RCC 7860 (cell line): ENCODE measurements around the gene PEX3.
"Not testable (repeated sequence)": the region's sequence is repeated elsewhere in the genome, so short reads cannot be mapped to it uniquely, and the experiment has no call there.

Source experiments
- DNase-seq: peaks from one replicate; pipeline ENCODE4 v3.0.0-alpha.2; 2015; ENCODE audit warnings: low spot score
- FAIRE-seq: peaks from 2 replicates; lab custom pipeline; 2012; peaks lifted over from hg19 to GRCh38; lab: Jason Lieb, UNC

The PEX3 gene

DNA sequence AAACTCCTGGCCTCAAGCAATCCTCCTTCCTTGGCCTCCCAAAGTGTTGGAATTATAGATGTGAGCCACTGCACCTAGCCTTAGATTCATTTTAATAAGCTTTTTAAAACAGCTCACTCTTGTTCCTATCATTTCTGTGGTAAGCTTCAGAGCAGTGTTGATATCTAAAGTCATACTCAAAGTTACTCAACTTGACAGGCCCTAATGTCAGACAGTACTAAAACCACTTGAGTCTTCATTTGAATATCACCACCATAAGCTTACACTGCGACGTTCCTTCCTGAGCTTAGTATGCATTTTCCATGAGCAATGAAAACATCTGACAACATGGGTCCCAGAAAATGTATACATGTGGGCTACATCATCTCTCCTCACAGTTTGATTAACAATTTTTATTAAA, 54.9 kb downstream of the PEX3 start:
- no peak for DNase-seq
- FAIRE-seq = no peak

DNA sequence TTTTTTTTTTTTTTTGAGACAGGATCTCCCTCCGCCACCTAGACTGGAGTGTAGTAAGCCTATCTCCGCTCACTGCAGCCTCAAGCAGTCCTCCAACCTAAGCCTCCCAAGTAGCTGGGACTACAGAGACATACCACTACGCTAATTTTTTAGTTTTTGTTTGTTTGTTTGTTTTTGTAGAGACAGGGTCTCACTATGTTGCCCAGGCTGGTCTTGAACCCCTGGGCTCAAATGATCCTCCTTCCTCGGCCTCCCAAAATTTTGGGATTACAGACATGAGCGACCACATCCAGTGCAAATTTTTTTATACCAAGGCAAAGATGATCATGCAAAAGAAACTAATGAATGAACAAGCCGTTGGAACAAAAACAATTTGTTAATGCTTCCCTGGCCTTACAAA, 55.6 kb downstream of the PEX3 start:
- DNase-seq (no peak), FAIRE-seq (no peak)

DNA sequence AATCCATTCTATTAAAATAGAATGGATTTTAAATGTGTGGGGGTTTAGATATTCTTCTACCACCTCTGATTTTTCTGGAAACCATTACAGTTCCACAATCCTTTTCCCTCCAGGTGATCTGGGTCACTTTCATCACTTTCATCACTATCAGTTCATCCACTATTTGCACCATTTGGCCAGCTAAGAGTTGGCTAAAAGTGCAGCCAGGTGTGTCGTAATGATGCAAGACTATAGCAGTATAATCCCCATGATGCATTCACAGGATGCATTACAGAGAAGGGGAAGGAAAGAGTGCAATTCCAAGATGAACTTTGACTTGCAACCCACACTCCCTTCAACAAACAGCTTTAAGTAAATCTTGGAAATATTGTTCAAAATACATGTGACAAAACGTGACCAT, 56.0 kb downstream of the PEX3 start:
- FAIRE-seq (no peak), DNase-seq (no peak)

DNA sequence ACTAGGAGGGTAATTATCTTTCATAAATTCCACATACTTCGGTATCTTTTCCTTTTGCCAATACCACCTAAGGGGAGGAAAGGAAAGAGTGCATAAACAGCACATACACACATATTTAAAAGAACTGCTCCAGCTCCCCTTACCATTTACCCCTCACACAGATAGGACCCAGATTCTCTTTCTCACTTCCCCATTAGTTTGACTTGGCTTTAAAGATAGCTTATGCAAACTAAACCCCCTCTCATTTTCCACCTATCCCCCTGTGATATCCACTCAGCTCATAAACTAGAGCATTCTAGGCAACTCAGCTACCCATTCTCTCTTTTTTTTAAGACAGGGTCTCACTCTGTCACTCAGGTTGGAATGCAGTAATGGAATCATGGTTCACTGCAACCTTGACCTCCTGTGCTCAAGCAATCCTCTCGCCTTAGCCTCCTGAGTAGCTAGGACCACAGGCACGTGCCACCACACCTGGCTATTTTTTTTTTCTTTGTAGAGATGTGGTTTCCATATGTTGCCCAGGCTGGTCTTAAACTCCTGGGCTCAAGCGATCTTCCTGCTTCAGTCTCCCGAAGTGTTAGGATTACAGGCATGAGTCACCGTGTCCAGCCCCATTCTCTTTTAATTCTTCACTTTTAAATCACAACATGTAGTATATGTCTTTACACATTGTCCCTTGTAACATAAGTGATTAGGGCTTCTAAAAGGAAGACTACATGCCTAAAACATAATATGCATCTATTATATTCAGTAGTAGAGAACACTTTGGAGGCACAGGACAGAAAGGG, 56.9 kb downstream of the PEX3 start:
- FAIRE-seq = no peak
- DNase-seq = no peak

DNA sequence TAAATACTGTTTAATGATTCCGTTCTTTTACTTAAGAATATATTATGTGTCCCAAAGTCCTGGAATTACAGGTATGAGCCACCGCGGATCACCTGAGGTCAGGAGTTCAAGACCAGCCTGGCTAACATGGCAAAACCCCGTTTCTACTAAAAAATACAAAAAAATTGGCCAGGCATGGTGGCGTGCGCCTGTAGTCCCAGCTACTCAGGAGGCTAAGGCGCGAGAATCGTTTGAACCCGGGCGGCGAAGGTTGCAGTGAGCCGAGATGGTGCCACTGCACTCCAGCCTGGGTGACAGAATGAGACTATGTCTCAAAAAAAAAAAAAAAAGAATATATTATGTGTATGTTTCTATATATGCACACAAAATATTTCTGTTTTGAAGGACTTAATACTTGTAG, 59.7 kb downstream of the PEX3 start:
- not testable (repeated sequence) for DNase-seq, FAIRE-seq

DNA sequence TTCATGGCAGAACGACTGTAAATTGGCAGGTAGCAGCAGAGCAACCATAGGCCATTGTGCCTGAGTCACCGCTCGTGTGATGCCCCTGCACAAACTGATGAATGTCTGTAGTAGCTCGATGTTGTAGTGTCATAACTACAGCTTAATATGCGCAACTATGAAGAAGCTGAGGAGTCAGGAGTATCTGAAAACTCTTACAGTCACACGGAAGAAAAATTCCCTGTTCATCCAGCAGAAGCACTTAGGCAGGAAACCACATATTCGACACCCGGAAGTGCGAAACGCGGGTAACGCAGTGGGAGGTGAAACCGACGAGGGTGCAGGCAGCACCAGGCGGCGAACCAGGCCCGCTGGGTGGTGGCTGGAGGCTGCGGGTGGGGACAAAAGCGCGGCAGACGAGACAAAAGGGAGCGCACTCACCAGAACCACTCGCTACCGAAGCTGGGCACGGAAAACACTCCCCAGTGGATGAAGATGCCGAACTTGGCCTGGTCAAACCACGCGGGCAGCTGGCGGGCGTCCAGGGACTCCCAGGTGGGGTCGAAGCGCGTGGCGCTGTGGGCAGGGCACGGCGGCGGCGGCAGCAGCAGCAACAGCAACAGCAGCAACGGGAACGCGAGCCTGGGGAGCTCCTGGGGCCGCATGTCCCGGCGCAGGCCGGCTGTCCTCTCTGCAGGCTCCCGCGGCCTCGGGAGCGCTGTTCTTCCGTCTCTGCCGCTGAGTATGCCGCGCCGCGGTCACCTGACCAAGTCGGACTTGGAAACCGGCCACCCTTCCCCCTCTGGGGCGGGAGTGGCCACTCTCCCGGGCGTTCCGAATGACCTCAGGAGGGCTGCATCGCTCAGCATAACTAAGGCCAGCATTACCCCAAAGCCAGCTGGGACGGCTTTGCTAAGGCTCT, 60.6 kb downstream of the PEX3 start, which contains the start of gene FUCA2:
FUCA2 (minus strand) TSS at position 730 of the 901 bp plus-strand sequence; CDS start at position 644, 86 bp downstream.
- DNase-seq (peak; percentile 68), FAIRE-seq (no peak)

DNA sequence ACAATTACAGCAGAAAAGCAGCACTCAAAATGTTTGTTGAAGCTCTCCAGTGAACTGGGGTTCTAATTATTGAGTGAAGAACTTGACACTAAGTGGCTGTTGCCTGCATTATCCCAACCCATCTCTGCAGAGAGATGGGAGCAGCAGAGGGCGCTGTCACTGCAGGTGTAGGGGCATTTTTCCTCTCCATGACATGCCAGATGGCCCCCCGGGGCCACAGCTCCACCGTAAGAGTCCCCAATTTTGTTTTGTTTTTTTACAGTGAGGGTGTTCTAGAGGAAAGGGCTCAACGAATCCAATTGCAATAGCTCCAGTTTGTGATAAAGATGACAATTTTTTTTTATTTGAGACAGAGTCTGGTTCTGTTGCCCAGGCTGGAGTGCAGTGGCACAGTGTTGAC, 62.8 kb downstream of the PEX3 start:
- DNase-seq = no peak
- FAIRE-seq = no peak

DNA sequence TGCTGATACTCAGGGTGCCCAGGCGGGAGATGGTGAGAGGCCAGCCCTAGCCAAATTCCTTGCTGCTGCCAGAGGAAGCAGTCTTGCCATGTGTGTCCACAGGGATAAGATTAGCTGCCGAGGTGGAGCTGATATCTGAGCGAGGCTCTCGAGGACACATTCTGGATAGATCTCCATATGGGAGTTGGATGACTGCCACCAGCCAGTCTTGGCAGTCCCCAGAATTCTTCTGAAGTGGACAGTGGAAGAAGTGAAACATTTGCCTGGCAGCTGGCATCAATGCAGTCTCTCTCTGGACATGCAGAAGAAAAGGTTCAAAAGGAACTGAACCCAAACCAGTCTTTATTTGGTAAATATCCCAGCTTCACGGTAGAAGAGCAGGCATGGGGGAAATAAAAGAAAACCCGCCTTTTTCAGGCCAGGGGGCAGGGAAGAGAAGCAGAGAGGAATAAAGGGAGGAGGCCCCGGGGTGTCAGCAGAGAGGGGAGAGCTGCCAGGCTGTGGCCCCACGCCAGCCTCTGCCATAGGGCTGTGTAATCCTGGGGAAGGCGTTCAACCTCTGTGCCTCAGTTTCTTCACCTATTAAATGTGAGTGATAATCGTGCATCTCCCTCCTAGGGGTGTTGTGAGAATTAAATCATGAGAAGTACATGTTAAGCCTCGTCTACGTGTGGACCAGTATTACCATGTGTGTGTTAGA, 64.6 kb downstream of the PEX3 start:
- DNase-seq (no peak), FAIRE-seq (no peak)

DNA sequence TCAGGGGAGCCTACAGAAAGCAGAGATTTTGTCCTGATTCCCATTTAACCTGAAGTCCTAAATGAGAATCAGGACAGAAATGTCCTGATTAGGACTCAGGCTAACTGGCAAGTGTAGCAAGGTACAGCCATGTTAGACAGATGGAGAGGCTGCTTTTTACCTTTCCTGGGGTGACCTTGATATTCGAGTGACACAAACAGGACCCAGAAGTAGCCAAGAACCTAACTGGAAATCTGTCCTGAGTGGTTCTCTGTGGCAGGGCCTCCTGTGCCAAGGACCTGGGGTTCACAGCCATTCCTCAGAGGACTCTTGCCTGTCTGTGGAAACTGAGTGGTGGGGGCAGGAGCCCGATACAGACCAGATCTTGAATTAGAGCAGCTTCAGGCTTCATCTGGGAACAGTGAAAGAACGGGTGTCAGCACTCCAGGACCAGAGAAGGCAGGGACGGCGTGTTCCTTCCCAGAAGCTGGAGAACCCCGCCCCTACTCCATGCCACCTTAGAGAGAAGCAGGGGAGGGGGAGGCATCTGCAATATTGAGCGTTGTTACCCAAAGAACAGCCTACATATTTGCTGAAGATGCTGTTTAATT, 65.3 kb downstream of the PEX3 start:
- no peak for FAIRE-seq
- DNase-seq = no peak

DNA sequence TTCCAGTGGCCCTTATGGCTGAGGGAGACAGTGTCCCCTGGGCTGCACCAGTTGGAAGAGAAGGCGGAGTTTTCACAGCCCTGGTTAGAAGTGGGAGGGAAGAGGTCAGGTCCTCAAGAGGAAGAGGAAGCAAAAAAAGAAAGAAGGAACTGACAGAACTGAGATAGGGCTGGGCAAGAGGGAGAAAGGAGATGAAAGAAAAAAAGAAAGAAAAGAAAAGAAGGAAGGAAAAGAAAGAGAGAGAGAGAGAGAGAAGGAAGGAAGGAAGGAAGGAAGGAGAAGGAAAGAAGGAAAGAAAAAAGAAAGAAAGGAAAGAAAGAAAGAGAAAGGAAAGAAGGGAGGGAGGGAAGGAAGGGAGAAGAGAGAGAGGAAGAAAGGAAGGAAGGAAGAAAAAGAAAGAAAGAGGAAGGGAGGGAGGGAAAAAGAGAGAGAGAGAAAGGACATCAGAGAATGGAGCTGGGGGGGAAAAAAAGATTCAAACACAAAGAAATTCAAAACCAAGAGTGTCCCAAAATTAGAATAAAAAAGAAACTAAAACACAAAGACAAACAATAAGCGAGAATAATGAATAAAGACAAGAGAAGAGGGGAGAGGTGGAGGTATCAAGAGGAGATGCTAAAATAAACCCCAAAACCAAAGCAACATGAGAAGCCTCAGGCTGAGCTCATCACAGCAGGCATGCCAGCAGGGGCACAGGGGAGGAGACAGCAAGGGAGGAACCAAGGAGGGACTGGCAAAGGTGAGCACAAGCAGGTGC, 66.3 kb downstream of the PEX3 start:
- FAIRE-seq = no peak

DNA sequence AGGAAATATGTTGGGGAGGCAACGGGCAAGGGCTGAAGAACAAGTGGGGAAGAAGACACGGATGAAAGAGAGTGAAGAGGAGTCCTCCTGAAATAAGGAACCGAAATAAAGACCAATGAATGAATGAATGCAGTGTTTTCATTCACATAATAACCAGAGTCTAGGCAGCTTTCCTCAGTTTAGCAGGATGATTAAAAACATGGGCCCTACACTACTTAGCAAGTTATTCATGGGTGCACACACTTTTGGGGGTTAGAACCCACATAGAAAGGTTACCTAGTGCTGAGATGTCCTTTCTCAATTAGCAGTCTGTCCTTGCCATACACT, 66.8 kb downstream of the PEX3 start:
- DNase-seq (no peak), FAIRE-seq (no peak)

More for the DNA sequence above, 66.3 kb downstream of the PEX3 start:
- DNase-seq = no peak

DNA sequence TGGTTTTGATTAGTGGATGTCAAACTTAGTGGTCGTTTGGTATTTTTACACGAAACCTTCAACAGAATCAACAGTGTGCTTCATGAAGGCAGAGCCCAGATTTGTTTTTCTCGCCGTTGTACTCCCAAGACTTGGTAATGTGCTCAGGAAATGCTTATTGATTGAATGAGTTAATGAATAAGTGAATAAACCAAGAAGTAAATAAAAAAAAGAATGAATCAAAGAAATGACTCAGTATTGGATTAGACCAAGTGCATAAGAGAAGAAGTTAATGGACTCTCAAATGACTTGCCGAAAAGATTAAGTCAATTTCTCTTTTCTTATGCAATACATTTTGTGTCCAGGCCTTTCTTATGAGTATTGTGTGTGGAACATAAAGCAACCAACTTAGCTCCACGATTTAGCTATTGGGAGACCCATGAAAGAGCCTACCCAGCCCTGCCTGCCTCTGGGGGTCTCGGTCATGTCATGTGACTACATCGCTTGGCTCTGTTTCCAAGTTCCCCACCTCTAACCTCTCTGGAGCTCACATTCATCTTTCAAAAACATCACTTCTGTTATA, 71.5 kb downstream of the PEX3 start:
- no peak for FAIRE-seq
- peak; percentile 8 for DNase-seq

DNA sequence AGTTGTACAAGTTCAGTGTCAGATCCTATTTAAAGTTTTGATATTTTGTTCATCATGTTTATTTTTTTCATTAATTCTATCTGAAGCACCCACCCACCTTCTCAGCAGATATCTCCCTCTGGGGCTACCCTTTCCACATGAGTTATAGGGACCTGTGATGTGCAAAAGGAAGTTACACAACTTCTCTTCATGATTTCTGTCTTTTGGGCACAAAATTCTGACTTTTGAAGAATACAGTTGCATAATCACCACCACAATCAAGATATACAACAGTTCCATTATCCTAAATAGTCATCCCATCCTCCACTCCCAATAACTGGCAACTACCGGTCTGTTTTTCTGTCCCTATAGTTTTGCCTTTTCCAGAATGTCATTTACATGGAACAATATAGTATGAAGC, 74.8 kb downstream of the PEX3 start:
- no peak for DNase-seq
- no peak for FAIRE-seq

DNA sequence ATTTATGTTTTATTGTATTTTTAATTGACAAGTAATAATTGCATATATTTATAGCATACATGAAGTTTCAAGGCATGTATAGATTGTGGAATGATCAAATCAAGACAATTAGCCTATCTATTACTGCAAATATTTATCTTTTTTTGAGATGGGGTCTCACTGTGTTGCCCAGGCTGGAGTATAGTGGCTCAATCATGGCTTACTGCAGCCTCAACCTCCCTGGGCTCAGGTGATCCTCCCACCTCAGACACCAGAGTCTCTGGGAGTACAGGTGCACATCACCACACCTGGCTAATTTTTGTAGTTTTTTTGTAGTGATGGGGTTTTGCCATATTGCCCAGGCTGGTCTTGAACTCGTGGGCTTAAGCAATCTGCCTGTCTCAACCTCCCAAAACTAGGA, 77.1 kb downstream of the PEX3 start:
- no peak for DNase-seq
- no peak for FAIRE-seq

DNA sequence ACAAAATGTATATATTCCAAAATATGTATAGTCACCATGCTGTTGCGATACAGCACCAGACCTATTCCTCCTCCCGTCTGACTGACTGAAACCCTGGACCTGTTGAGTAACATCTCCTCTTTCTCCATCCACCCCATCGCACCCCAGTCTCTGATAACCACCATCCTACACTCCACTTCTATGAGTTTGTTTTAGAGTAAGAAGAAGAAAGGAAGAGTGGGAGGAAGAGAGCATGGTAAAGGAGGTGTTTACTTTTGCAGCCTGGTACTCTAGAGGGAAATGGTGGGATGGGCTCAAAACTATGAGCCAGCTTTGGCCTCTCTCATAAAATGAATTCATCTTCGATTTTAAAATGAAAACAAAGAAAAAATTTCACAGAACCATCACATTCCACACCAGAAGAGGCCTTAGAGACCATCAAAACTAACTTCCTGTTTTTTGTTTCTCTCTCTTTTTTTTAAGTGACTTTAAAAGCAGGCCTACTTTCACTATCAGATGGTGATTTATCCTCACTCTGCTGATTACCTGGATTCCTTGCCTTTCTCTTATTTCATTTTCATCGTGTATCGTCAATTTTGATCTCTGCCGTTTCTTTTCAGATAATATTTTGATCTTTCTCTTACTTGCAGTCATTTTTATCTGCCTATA, 77.7 kb downstream of the PEX3 start:
- DNase-seq (no peak), FAIRE-seq (no peak)

DNA sequence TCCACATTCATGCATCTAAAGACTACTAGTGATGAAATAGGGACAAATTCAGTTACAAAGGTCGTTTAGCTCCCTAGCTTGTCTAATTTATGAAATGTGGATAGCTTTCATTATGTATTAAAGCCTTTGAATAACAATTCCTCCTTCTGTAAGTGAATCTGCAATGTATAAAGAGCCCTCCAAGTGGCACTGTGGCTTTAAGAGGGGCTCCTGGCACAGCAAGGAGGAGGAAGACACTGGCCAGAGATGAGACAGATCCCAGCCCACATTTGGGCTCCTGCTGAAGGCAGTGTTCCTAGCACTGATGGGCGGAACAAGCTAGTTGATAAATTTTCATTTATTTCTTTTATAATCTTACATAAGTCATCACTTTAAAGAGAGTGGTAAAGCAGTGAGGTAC, 78.5 kb downstream of the PEX3 start:
- FAIRE-seq (no peak), DNase-seq (no peak)

DNA sequence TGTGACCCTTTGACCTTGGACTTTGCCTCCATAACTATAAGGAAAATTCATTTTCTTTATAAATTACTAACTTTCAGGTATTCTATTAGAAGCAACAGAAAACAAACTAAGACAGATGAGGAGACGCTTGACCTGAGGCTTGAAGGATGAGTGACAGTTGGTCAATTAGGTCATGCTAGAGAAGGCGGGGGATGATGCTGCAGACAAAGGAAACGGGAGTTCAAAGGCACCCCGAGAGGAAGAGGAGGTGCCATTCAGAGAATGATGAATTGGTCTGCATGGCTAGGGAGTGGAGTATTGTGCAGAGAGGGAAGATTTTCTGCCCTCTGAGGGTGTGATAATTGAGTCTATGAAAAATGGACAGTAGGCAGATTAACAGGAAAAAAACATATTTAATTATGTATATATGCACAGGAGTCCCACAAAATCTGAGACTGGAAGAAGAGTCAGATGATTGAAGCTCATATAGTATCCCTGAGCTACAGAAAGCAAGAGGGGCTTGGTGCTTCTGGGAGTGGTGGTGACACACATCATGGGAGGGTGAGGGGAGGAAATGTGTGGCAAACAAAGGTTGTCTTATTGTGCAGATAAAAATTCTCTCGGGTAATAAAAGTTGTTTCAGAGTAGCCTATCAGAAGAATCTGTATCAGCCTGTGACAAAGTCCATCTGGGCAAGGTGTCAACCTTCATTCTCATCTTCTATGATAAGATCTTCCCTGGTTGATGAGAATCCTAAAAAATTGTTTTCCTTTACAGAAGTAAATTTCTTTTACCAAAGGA, 81.3 kb downstream of the PEX3 start:
- DNase-seq = no peak
- FAIRE-seq = no peak

DNA sequence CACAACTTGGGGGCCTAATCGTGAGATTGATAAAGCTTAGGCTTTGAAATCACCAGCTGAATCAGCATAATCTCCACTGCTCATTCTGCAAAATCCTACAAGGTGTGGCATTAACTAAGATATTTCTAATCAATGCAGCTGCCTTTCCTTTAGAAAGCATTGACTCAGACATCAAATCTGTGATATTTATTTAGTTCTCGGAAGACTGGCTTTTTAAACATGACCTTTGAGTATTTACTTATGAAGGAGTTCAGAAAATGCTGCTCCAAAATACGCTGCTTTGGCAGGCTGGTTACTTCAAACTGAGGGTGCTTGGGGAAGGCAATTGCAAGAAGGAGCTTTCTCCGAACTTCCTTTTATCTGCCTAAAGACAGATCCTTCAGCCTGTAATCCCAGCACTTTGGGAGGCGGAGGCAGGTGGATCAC, 84.6 kb downstream of the PEX3 start:
- DNase-seq (no peak), FAIRE-seq (no peak)

DNA sequence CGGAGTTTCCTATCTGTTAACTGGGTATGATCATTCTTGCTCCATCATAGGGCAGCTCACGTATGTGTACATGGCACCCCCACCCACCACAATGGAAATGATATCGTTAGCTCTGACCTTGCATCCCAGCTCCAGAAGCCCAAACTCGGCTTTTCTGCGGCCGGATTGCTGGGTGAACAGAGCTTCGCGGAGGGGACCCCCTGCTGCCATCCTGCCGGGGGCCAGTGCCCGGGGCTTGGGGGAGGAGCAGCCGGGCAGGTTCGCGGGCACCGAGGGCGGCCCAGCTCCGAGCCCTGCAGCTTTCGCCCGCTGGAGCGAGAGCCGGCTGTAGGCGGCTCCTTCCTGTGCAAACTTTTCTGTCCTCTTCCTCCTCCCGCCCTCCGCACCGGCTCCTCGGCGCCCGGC, 85.9 kb downstream of the PEX3 start:
- DNase-seq = peak; percentile 32
- no peak for FAIRE-seq
